Activated CD4-positive, alpha-beta T cell treated with anti-CD3 and anti-CD28 coated beads for 36 hours (primary cell): ENCODE data around the gene CLSTN2. TPM values are rescaled to one million over a fixed set of nuclear protein-coding genes. Genes with fewer than 3 reads are reported as not detected.

Experiments
- ATAC-seq: fragments of 200-7000 bp; cut with Tn5 transposase; one replicate; pipeline ENCODE4 v1.10.0; 2021; ENCODE audit warnings: mild to moderate bottlenecking, moderate library complexity
- CTCF ChIA-PET: fragments of 350-600 bp; sonication (Branson Sonifier 250); formaldehyde crosslinking; loops from one replicate; lab custom pipeline; 2021; ENCODE audit warnings: antibody characterized with exemption; lab: Charles Lee
- POLR2A ChIA-PET: fragments of 350-600 bp; sonication (Branson Sonifier 250); formaldehyde crosslinking; loops from one replicate; lab custom pipeline; 2021; ENCODE audit warnings: antibody characterized with exemption, inconsistent platforms; lab: Charles Lee
- DNase-seq: peaks from one replicate; pipeline ENCODE4 v3.0.0-alpha.2; 2020
- H3K27ac Mint-ChIP-seq: one replicate; pipeline ENCODE4 v1.8.0; 2021; ENCODE audit warnings: mixed read lengths
- H3K27me3 Mint-ChIP-seq: one replicate; pipeline ENCODE4 v1.8.0; 2021; ENCODE audit warnings: mixed read lengths
- H3K36me3 Mint-ChIP-seq: one replicate; pipeline ENCODE4 v1.8.0; 2021; ENCODE audit warnings: low read depth, mixed read lengths
- H3K4me1 Mint-ChIP-seq: one replicate; pipeline ENCODE4 v1.8.0; 2021; ENCODE audit warnings: mixed read lengths
- H3K4me3 Mint-ChIP-seq: one replicate; pipeline ENCODE4 v1.8.0; 2021; ENCODE audit warnings: mild to moderate bottlenecking, moderate library complexity, mixed read lengths
- H3K9me3 Mint-ChIP-seq: one replicate; pipeline ENCODE4 v1.8.0; 2021; ENCODE audit warnings: low read depth, mixed read lengths
- intact Hi-C, 2 experiments: fragments of 100-400 bp; cut with DNase I in 1 of 2; cut with micrococcal nuclease in 1 of 2; formaldehyde crosslinking; loops; one replicate each; pipeline versions ENCODE4 v1.14.2 to v1.15.1; 2022 to 2024; cut with DNase I, micrococcal nuclease
- total RNA-seq, 2 experiments: library from RNA; stranded (reverse); gene quantifications; one replicate each; pipeline ENCODE4 v1.2.3, GENCODE V29; 2021

Gene CLSTN2
- total RNA-seq, 2 experiments from 2014 or later: not detected

- ATAC-seq (no peak), DNase-seq (no peak)
- Mint-ChIP-seq H3K4me3 (no peak overlapping the region), H3K27ac (no peak overlapping the region), H3K9me3 (no peaks in the 10 kb centered on the region), H3K36me3 (no peaks in the 10 kb centered on the region), H3K4me1 (no peaks in the 10 kb centered on the region), H3K27me3 (peaks cover 8% of the 10 kb centered on the region)
- POLR2A ChIA-PET: no interaction called here
- intact Hi-C loops: no loop called here
- CTCF ChIA-PET: no interaction called here
These were observed 489.2 kb downstream of the CLSTN2 start for GRCh38 chr3:140424211-140424610.

- ChIA-PET CTCF (no interaction called here), POLR2A (no interaction called here)
- H3K36me3 Mint-ChIP-seq: no peaks in the 10 kb centered on the region
- intact Hi-C loops: no loop called here
- H3K4me1 Mint-ChIP-seq: no peaks in the 10 kb centered on the region
- H3K9me3 Mint-ChIP-seq: no peaks in the 10 kb centered on the region
- H3K4me3 Mint-ChIP-seq: no peak overlapping the region
- ATAC-seq (no peak), DNase-seq (no peak)
- H3K27me3 Mint-ChIP-seq: peaks cover 8% of the 10 kb centered on the region
- H3K27ac Mint-ChIP-seq: no peak overlapping the region
These were observed 489.7 kb downstream of the CLSTN2 start for GRCh38 chr3:140424726-140425125.

GRCh38 chr3:140427786-140428185 lies 492.8 kb downstream of the CLSTN2 start:
- H3K9me3 Mint-ChIP-seq: no peaks in the 10 kb centered on the region
- no peak overlapping the region for H3K27ac Mint-ChIP-seq
- intact Hi-C loops: no loop called here
- H3K4me3 Mint-ChIP-seq: no peak overlapping the region
- no peaks in the 10 kb centered on the region for H3K36me3 Mint-ChIP-seq
- POLR2A ChIA-PET: no interaction called here
- H3K27me3 Mint-ChIP-seq: peaks cover 9% of the 10 kb centered on the region
- no peaks in the 10 kb centered on the region for H3K4me1 Mint-ChIP-seq
- DNase-seq (no peak), ATAC-seq (no peak)
- CTCF ChIA-PET: no interaction called here

- POLR2A ChIA-PET: no interaction called here
- intact Hi-C loops: no loop called here
These were observed 493.4 kb downstream of the CLSTN2 start for GRCh38 chr3:140428380-140428779.

GRCh38 chr3:140429791-140430190 lies 494.8 kb downstream of the CLSTN2 start:
- H3K27me3 Mint-ChIP-seq: peaks cover 8% of the 10 kb centered on the region
- POLR2A ChIA-PET: no interaction called here
- no peaks in the 10 kb centered on the region for H3K36me3 Mint-ChIP-seq
- no peaks in the 10 kb centered on the region for H3K4me1 Mint-ChIP-seq
- H3K27ac Mint-ChIP-seq: no peak overlapping the region
- CTCF ChIA-PET: no interaction called here
- H3K9me3 Mint-ChIP-seq: no peaks in the 10 kb centered on the region
- intact Hi-C loops: no loop called here
- DNase-seq: no peak
- no peak overlapping the region for H3K4me3 Mint-ChIP-seq
- ATAC-seq: no peak

More at GRCh38 chr3:140428380-140428779, 493.4 kb downstream of the CLSTN2 start:
- H3K4me1 Mint-ChIP-seq: no peaks in the 10 kb centered on the region
- peaks cover 9% of the 10 kb centered on the region for H3K27me3 Mint-ChIP-seq
- no peaks in the 10 kb centered on the region for H3K9me3 Mint-ChIP-seq
- no peak overlapping the region for H3K27ac Mint-ChIP-seq
- ATAC-seq (no peak), DNase-seq (no peak)
- H3K36me3 Mint-ChIP-seq: no peaks in the 10 kb centered on the region
- H3K4me3 Mint-ChIP-seq: no peak overlapping the region
- CTCF ChIA-PET: no interaction called here

GRCh38 chr3:140430494-140430893 lies 495.5 kb downstream of the CLSTN2 start:
- ChIA-PET POLR2A (no interaction called here), CTCF (no interaction called here)
- no peaks in the 10 kb centered on the region for H3K36me3 Mint-ChIP-seq
- no peak overlapping the region for H3K27ac Mint-ChIP-seq
- no peak overlapping the region for H3K4me3 Mint-ChIP-seq
- peaks cover 8% of the 10 kb centered on the region for H3K27me3 Mint-ChIP-seq
- intact Hi-C loops: no loop called here
- ATAC-seq (no peak), DNase-seq (no peak)
- H3K9me3 Mint-ChIP-seq: no peaks in the 10 kb centered on the region
- H3K4me1 Mint-ChIP-seq: no peaks in the 10 kb centered on the region

GRCh38 chr3:140432229-140432669 lies 497.3 kb downstream of the CLSTN2 start:
- Mint-ChIP-seq H3K27ac (no peak overlapping the region), H3K4me1 (no peaks in the 10 kb centered on the region), H3K9me3 (no peaks in the 10 kb centered on the region), H3K4me3 (no peak overlapping the region), H3K36me3 (no peaks in the 10 kb centered on the region), H3K27me3 (peaks cover 11% of the 10 kb centered on the region)
- POLR2A ChIA-PET: no interaction called here
- CTCF ChIA-PET: no interaction called here
- ATAC-seq (no peak), DNase-seq (no peak)
- intact Hi-C loops: no loop called here

- POLR2A ChIA-PET: no interaction called here
- intact Hi-C loops: no loop called here
- Mint-ChIP-seq H3K9me3 (no peaks in the 10 kb centered on the region), H3K4me1 (no peaks in the 10 kb centered on the region), H3K4me3 (no peak overlapping the region), H3K36me3 (no peaks in the 10 kb centered on the region), H3K27ac (no peak overlapping the region), H3K27me3 (peaks cover 11% of the 10 kb centered on the region)
- no peak for DNase-seq
- no peak for ATAC-seq
- CTCF ChIA-PET: no interaction called here
These were observed 498.4 kb downstream of the CLSTN2 start for GRCh38 chr3:140433431-140433830.

- H3K9me3 Mint-ChIP-seq: no peaks in the 10 kb centered on the region
- no peak for ATAC-seq
- ChIA-PET POLR2A (no interaction called here), CTCF (no interaction called here)
- no peaks in the 10 kb centered on the region for H3K4me1 Mint-ChIP-seq
- H3K27ac Mint-ChIP-seq: no peak overlapping the region
- intact Hi-C loops: no loop called here
- H3K4me3 Mint-ChIP-seq: no peak overlapping the region
- H3K27me3 Mint-ChIP-seq: peaks cover 5% of the 10 kb centered on the region
- no peaks in the 10 kb centered on the region for H3K36me3 Mint-ChIP-seq
- no peak for DNase-seq
These were observed 499.4 kb downstream of the CLSTN2 start for GRCh38 chr3:140434261-140434905.

- CTCF ChIA-PET: no interaction called here
- no peaks in the 10 kb centered on the region for H3K36me3 Mint-ChIP-seq
- no peak for ATAC-seq
- H3K27me3 Mint-ChIP-seq: peaks cover 3% of the 10 kb centered on the region
- intact Hi-C loops: no loop called here
- no peaks in the 10 kb centered on the region for H3K4me1 Mint-ChIP-seq
- H3K27ac Mint-ChIP-seq: no peak overlapping the region
- H3K9me3 Mint-ChIP-seq: no peaks in the 10 kb centered on the region
- POLR2A ChIA-PET: no interaction called here
- no peak for DNase-seq
- no peak overlapping the region for H3K4me3 Mint-ChIP-seq
These were observed 501.4 kb downstream of the CLSTN2 start for GRCh38 chr3:140436421-140436820.

GRCh38 chr3:140438736-140439470 lies 503.9 kb downstream of the CLSTN2 start:
- POLR2A ChIA-PET: no interaction called here
- H3K4me3 Mint-ChIP-seq: no peak overlapping the region

GRCh38 chr3:140439527-140439926 lies 504.5 kb downstream of the CLSTN2 start:
- H3K4me3 Mint-ChIP-seq: no peak overlapping the region
- no peak overlapping the region for H3K27ac Mint-ChIP-seq
- peaks cover 5% of the 10 kb centered on the region for H3K27me3 Mint-ChIP-seq
- intact Hi-C loops: no loop called here
- ATAC-seq: no peak
- ChIA-PET POLR2A (no interaction called here), CTCF (no interaction called here)
- no peaks in the 10 kb centered on the region for H3K36me3 Mint-ChIP-seq
- no peaks in the 10 kb centered on the region for H3K4me1 Mint-ChIP-seq
- no peak for DNase-seq
- no peaks in the 10 kb centered on the region for H3K9me3 Mint-ChIP-seq

More at GRCh38 chr3:140438736-140439470, 503.9 kb downstream of the CLSTN2 start:
- H3K9me3 Mint-ChIP-seq: no peaks in the 10 kb centered on the region
- H3K4me1 Mint-ChIP-seq: no peaks in the 10 kb centered on the region
- ATAC-seq (no peak), DNase-seq (no peak)
- CTCF ChIA-PET: no interaction called here
- H3K36me3 Mint-ChIP-seq: no peaks in the 10 kb centered on the region
- H3K27me3 Mint-ChIP-seq: peaks cover 5% of the 10 kb centered on the region
- no peak overlapping the region for H3K27ac Mint-ChIP-seq
- intact Hi-C loops: no loop called here
